Lower leg skin (tissue), 3 donors: ENCODE results near the gene BATF.

Experiments used
- POLR2A ChIP-seq, 2 donors: fragments of 450-650 bp; IDR thresholded peaks; one replicate each; pipeline ENCODE4 v1.6.1; 2016 to 2017; ENCODE audit warnings: antibody characterized with exemption in 2 of 2, mild to moderate bottlenecking in 1 of 2, moderate library complexity in 1 of 2
- TF ChIP-seq, protein P1 (sequence below), 3 donors: fragments of 450-650 bp; IDR thresholded peaks; one replicate each; pipeline ENCODE4 v1.5.1; 2016; ENCODE audit warnings: antibody characterized with exemption in 3 of 3, mild to moderate bottlenecking in 3 of 3, moderate library complexity in 2 of 3

DNA sequence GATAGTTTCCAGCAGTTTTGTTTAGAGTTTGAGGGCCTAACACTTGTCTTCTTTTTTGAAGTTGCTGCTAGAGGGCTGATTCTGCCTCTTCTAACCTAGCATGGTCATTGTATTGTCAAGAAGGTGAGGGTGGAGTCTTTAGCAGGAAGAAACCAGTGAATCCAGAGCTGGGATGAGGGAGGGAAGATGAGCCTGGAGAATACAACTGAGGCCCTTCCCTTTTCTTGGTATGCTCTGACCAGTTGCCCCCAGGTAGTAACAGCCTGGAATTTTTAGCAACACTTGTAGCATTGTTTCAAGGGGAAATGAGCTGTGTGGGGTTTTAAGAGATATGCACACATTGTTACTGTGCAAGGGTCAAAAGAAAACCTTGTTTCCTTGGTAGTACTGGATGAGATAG is 65.1 kb downstream of the BATF start:
- TF ChIP-seq, protein P1, sequence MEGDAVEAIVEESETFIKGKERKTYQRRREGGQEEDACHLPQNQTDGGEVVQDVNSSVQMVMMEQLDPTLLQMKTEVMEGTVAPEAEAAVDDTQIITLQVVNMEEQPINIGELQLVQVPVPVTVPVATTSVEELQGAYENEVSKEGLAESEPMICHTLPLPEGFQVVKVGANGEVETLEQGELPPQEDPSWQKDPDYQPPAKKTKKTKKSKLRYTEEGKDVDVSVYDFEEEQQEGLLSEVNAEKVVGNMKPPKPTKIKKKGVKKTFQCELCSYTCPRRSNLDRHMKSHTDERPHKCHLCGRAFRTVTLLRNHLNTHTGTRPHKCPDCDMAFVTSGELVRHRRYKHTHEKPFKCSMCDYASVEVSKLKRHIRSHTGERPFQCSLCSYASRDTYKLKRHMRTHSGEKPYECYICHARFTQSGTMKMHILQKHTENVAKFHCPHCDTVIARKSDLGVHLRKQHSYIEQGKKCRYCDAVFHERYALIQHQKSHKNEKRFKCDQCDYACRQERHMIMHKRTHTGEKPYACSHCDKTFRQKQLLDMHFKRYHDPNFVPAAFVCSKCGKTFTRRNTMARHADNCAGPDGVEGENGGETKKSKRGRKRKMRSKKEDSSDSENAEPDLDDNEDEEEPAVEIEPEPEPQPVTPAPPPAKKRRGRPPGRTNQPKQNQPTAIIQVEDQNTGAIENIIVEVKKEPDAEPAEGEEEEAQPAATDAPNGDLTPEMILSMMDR (IDR thresholded peaks at IDR 0.05) = no peak
- TF ChIP-seq POLR2A (IDR thresholded peaks at IDR 0.05) = no peak
